ENCODE results near the gene GPC6. TPM values are rescaled to one million over a fixed set of nuclear protein-coding genes. Genes with fewer than 3 reads are reported as not detected.

Gene GPC6
- total RNA-seq, 1 experiment from 2014 or later: not detected

GRCh38 chr13:93789058-93789457, 562.5 kb downstream of the GPC6 start:
- BruUV-seq (replicated peaks): no TSS peak
- H3K9me3 Mint-ChIP-seq (ENCODE audit: low read depth, unreplicated experiment): no peaks in the 10 kb centered on the region
- H3K4me3 Mint-ChIP-seq (ENCODE audit: low read depth, unreplicated experiment): no peak overlapping the region
- no peak overlapping the region for H3K27ac Mint-ChIP-seq (ENCODE audit: unreplicated experiment)
- no peaks in the 10 kb centered on the region for H3K27me3 Mint-ChIP-seq (ENCODE audit: unreplicated experiment)
- intact Hi-C loops (cut with micrococcal nuclease; ENCODE audit: unreplicated experiment): no loop called here
- peaks cover 3% of the 10 kb centered on the region for H3K36me3 Mint-ChIP-seq (ENCODE audit: insufficient read depth, unreplicated experiment)
- TF ChIP-seq, protein P1, sequence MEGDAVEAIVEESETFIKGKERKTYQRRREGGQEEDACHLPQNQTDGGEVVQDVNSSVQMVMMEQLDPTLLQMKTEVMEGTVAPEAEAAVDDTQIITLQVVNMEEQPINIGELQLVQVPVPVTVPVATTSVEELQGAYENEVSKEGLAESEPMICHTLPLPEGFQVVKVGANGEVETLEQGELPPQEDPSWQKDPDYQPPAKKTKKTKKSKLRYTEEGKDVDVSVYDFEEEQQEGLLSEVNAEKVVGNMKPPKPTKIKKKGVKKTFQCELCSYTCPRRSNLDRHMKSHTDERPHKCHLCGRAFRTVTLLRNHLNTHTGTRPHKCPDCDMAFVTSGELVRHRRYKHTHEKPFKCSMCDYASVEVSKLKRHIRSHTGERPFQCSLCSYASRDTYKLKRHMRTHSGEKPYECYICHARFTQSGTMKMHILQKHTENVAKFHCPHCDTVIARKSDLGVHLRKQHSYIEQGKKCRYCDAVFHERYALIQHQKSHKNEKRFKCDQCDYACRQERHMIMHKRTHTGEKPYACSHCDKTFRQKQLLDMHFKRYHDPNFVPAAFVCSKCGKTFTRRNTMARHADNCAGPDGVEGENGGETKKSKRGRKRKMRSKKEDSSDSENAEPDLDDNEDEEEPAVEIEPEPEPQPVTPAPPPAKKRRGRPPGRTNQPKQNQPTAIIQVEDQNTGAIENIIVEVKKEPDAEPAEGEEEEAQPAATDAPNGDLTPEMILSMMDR (IDR thresholded peaks at IDR 0.05; ENCODE audit: unreplicated experiment): no peak
- DNase-seq: no peak
- CTCF ChIA-PET: no interaction called here
- peaks cover 10% of the 10 kb centered on the region for H3K4me1 Mint-ChIP-seq (ENCODE audit: low read depth, unreplicated experiment)

DNA sequence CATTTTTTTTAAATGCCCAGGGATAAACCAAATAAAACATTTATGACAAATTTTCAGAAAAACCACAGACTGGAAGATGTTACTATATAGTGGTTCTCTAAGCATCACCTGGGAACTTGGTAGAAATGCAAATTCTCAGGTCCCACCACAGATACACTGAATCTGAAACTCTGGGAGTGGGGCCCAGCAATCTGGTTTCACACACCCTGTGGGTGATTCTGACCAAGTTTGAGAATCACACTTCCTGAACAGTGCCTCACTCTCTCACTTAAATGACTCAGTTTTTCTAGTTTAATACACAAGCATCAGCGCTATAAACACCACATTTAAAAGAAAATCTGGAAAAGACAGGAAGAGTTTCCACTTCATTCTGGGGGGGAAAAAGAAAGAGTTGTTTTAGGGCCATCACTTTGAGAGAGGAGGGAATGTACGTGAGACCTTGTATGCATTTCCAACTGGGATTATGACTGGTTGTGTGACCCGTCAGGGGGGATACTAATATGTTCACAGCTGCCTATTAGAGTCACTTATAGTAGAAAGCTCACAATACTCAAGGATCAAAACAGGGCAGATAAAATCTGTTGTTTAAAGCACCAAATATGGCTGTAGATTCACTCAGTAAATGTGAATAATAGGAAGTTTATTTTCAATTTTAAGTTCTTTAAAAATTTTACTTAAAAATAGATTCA, 567.7 kb downstream of the GPC6 start:
- no peak overlapping the region for H3K4me3 Mint-ChIP-seq (ENCODE audit: low read depth, unreplicated experiment)
- no peaks in the 10 kb centered on the region for H3K27me3 Mint-ChIP-seq (ENCODE audit: unreplicated experiment)
- CTCF ChIA-PET: no interaction called here
- BruUV-seq (replicated peaks): no TSS peak
- no peaks in the 10 kb centered on the region for H3K36me3 Mint-ChIP-seq (ENCODE audit: insufficient read depth, unreplicated experiment)
- H3K27ac Mint-ChIP-seq (ENCODE audit: unreplicated experiment): no peak overlapping the region
- TF ChIP-seq, protein P1 (IDR thresholded peaks at IDR 0.05; ENCODE audit: unreplicated experiment): no peak
- intact Hi-C loops (cut with micrococcal nuclease; ENCODE audit: unreplicated experiment): no loop called here
- H3K9me3 Mint-ChIP-seq (ENCODE audit: low read depth, unreplicated experiment): peaks cover 4% of the 10 kb centered on the region
- no peak for DNase-seq
- H3K4me1 Mint-ChIP-seq (ENCODE audit: low read depth, unreplicated experiment): no peaks in the 10 kb centered on the region

DNA sequence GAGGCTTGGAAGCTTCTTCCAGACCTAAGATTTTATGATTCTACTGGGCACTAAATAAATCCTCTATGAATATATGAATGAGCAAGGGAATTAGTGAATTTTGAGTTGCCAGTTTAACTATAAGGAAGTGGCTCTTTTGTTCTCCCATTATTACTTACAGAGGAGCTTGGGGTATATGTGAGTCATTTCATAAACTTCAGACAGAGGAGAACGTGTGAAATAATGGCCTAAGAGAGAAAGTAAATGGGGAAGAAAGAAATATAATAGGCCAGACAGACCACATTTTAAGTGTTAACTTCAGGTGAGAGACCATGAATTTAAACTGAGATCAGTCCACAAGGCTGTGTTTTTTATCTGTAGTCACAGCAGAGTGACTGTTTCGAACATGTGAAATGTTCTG, 570.9 kb downstream of the GPC6 start:
- Mint-ChIP-seq H3K4me3 (ENCODE audit: low read depth, unreplicated experiment) (no peak overlapping the region), H3K27ac (ENCODE audit: unreplicated experiment) (no peak overlapping the region), H3K9me3 (ENCODE audit: low read depth, unreplicated experiment) (peaks cover 4% of the 10 kb centered on the region), H3K27me3 (ENCODE audit: unreplicated experiment) (no peaks in the 10 kb centered on the region), H3K4me1 (ENCODE audit: low read depth, unreplicated experiment) (no peaks in the 10 kb centered on the region), H3K36me3 (ENCODE audit: insufficient read depth, unreplicated experiment) (no peaks in the 10 kb centered on the region)
- intact Hi-C loops (cut with micrococcal nuclease; ENCODE audit: unreplicated experiment): no loop called here
- no TSS peak for BruUV-seq (replicated peaks)
- CTCF ChIA-PET: no interaction called here
- DNase-seq: no peak
- TF ChIP-seq, protein P1 (IDR thresholded peaks at IDR 0.05; ENCODE audit: unreplicated experiment): no peak

DNA sequence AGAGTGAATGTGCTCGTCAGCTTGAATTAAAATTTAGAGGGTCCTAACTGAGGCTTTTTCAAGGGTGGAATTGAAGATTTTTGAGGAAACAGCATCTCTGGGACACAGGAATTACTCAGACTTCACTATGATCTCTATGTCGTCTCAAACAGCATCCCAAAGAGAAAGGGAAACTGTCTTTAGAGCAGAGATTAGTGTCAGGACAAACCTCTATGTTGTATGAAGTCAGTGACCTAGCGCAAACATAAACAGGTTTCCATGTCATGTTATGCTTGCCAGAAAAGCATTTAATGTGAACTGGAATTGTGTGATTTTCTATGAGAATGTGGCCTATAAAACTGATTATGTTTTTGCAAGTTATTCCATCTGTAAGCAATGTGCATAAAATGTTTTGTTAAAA, 573.7 kb downstream of the GPC6 start:
- no peaks in the 10 kb centered on the region for H3K36me3 Mint-ChIP-seq (ENCODE audit: insufficient read depth, unreplicated experiment)
- H3K9me3 Mint-ChIP-seq (ENCODE audit: low read depth, unreplicated experiment): peaks cover 4% of the 10 kb centered on the region
- CTCF ChIA-PET: no interaction called here
- no TSS peak for BruUV-seq (replicated peaks)
- no peaks in the 10 kb centered on the region for H3K27me3 Mint-ChIP-seq (ENCODE audit: unreplicated experiment)
- H3K4me3 Mint-ChIP-seq (ENCODE audit: low read depth, unreplicated experiment): no peak overlapping the region
- intact Hi-C loops (cut with micrococcal nuclease; ENCODE audit: unreplicated experiment): no loop called here
- H3K4me1 Mint-ChIP-seq (ENCODE audit: low read depth, unreplicated experiment): no peaks in the 10 kb centered on the region
- TF ChIP-seq, protein P1 (IDR thresholded peaks at IDR 0.05; ENCODE audit: unreplicated experiment): no peak
- DNase-seq: no peak
- H3K27ac Mint-ChIP-seq (ENCODE audit: unreplicated experiment): no peak overlapping the region

Measured in Calu3 (cell line).